IPS-11a (cell line): ENCODE results near the gene CCDC78.

Experiments used
- H3K4me3 ChIP-seq: one replicate; pipeline ENCODE4 v1.5.1; 2013; ENCODE audit warnings: low read depth, low read length, control low read depth

Gene CCDC78

GRCh38 chr16:680967-681745 lies 45.1 kb downstream of the CCDC78 start:
- peak overlapping the region; percentile 74 for H3K4me3 ChIP-seq

GRCh38 chr16:680625-680945 lies 45.7 kb downstream of the CCDC78 start:
- peak overlapping the region; percentile 74 for H3K4me3 ChIP-seq

GRCh38 chr16:679814-680624 lies 46.2 kb downstream of the CCDC78 start, which contains the start of gene STUB1:
Gene STUB1 (plus strand): TSS chr16:680410. CDS start chr16:680526, 116 bp downstream.
- H3K4me3 ChIP-seq, result peak within 1 kb of the TSS; percentile 74

GRCh38 chr16:678858-679813 lies 47.1 kb downstream of the CCDC78 start:
- peak overlapping the region; percentile 24 for H3K4me3 ChIP-seq

GRCh38 chr16:678209-678857 lies 47.9 kb downstream of the CCDC78 start:
- H3K4me3 ChIP-seq, result no peak overlapping the region

GRCh38 chr16:677316-678190 lies 48.7 kb downstream of the CCDC78 start:
- no peak overlapping the region for H3K4me3 ChIP-seq

GRCh38 chr16:676913-677312 lies 49.3 kb downstream of the CCDC78 start:
- no peak overlapping the region for H3K4me3 ChIP-seq

GRCh38 chr16:676565-676902 lies 49.7 kb downstream of the CCDC78 start:
- no peak overlapping the region for H3K4me3 ChIP-seq

GRCh38 chr16:675884-676564 lies 50.2 kb downstream of the CCDC78 start:
- peak overlapping the region; percentile 41 for H3K4me3 ChIP-seq

GRCh38 chr16:674968-675883 lies 51.0 kb downstream of the CCDC78 start, which contains the start of gene RHBDL1:
Gene RHBDL1 (plus strand): TSS chr16:675671. CDS start chr16:675791, 120 bp downstream.
- peak within 1 kb of the TSS; percentile 41 for H3K4me3 ChIP-seq

GRCh38 chr16:674214-674881 lies 51.9 kb downstream of the CCDC78 start:
- no peak overlapping the region for H3K4me3 ChIP-seq

GRCh38 chr16:673399-673991 lies 52.7 kb downstream of the CCDC78 start:
- H3K4me3 ChIP-seq, result no peak overlapping the region

GRCh38 chr16:672851-673250 lies 53.4 kb downstream of the CCDC78 start:
- no peak overlapping the region for H3K4me3 ChIP-seq
